KMS-11 (cell line): ENCODE results near the gene SLC25A39.

ENCODE experiments used
- H2AFZ ChIP-seq: fragments of 200-600 bp; sonication (generic); 2 replicates; pipeline ENCODE4 v1.6.1; 2016; ENCODE audit warnings: antibody characterized with exemption, mixed run types, low read depth
- H3K27ac ChIP-seq: fragments of 200-600 bp; sonication (generic); 2 replicates; pipeline ENCODE4 v1.6.1; 2016; ENCODE audit warnings: mild to moderate bottlenecking, mixed run types
- H3K27me3 ChIP-seq: fragments of 200-600 bp; sonication (generic); 2 replicates; pipeline ENCODE4 v1.6.1; 2017; ENCODE audit warnings: mild to moderate bottlenecking, low read depth, mixed run types, moderate library complexity; ENCODE audit not compliant: insufficient read depth
- H3K36me3 ChIP-seq: fragments of 200-600 bp; sonication (generic); 2 replicates; pipeline ENCODE4 v1.6.1; 2017; ENCODE audit warnings: mild to moderate bottlenecking, mixed run types; ENCODE audit not compliant: insufficient read depth
- H3K4me1 ChIP-seq: fragments of 200-600 bp; sonication (generic); 2 replicates; pipeline ENCODE4 v1.6.1; 2016; ENCODE audit warnings: mild to moderate bottlenecking, low read depth, mixed run types; ENCODE audit not compliant: poor library complexity, severe bottlenecking
- H3K4me2 ChIP-seq: fragments of 200-600 bp; sonication (generic); 2 replicates; pipeline ENCODE4 v1.7.0; 2016; ENCODE audit warnings: mild to moderate bottlenecking, mixed run types
- H3K4me3 ChIP-seq: fragments of 200-600 bp; sonication (generic); IDR thresholded peaks from 2 replicates; pipeline ENCODE4 v1.6.1; 2017; ENCODE audit warnings: low read depth, low read length, mixed read lengths; ENCODE audit not compliant: insufficient read depth
- H3K79me2 ChIP-seq: fragments of 200-600 bp; sonication (generic); 2 replicates; pipeline ENCODE4 v1.6.1; 2016; ENCODE audit warnings: low read depth, mixed run types; ENCODE audit not compliant: insufficient read depth
- H3K9ac ChIP-seq: fragments of 200-600 bp; sonication (generic); 2 replicates; pipeline ENCODE4 v1.6.1; 2016; ENCODE audit warnings: mild to moderate bottlenecking, mixed run types
- H4K20me1 ChIP-seq: fragments of 200-600 bp; sonication (generic); 2 replicates; pipeline ENCODE4 v1.6.1; 2016; ENCODE audit warnings: mild to moderate bottlenecking, mixed run types; ENCODE audit not compliant: insufficient read depth
- TF ChIP-seq, protein P1 (sequence below): fragments of 200-600 bp; sonication (generic); conservative IDR thresholded peaks from 2 replicates; pipeline ENCODE4 v1.6.1; 2017; ENCODE audit warnings: low read depth, mild to moderate bottlenecking, antibody characterized with exemption, low read length, moderate library complexity, mixed read lengths

SLC25A39 gene

GRCh38 chr17:44310188-44310587 is 14.4 kb downstream of the SLC25A39 start:
- Histone ChIP-seq H3K36me3 (no peaks in the 10 kb centered on the region), H3K4me1 (peaks cover 6% of the 10 kb centered on the region), H3K4me2 (no peak overlapping the region), H3K9ac (no peak overlapping the region), H3K79me2 (no peaks in the 10 kb centered on the region), H3K27ac (no peak overlapping the region), H4K20me1 (no peaks in the 10 kb centered on the region), H3K4me3 (no peak overlapping the region), H2AFZ (no peak overlapping the region), H3K27me3 (peaks cover 63% of the 10 kb centered on the region)
- TF ChIP-seq, protein P1, sequence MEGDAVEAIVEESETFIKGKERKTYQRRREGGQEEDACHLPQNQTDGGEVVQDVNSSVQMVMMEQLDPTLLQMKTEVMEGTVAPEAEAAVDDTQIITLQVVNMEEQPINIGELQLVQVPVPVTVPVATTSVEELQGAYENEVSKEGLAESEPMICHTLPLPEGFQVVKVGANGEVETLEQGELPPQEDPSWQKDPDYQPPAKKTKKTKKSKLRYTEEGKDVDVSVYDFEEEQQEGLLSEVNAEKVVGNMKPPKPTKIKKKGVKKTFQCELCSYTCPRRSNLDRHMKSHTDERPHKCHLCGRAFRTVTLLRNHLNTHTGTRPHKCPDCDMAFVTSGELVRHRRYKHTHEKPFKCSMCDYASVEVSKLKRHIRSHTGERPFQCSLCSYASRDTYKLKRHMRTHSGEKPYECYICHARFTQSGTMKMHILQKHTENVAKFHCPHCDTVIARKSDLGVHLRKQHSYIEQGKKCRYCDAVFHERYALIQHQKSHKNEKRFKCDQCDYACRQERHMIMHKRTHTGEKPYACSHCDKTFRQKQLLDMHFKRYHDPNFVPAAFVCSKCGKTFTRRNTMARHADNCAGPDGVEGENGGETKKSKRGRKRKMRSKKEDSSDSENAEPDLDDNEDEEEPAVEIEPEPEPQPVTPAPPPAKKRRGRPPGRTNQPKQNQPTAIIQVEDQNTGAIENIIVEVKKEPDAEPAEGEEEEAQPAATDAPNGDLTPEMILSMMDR, result no peak

DNA sequence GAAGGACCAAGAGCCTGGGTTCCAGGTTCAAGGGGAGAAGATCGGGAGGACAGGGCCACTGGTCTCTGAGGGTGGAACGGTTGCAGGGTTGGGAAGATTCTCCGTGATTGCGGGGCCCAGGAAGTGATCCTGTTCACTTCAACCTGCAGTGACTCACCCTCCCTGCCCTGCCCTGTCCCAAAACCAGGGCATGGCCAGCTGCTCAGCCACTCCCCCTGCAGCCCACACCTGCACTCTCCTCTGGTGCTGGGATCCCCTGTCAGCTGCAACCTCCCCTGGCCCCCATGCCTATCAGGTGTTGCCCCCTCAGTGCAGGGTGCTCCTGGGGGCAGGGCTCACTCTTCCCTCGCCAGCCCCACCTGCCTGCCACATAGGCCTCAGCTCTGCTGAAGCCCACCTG is 15.2 kb downstream of the SLC25A39 start:
- no peak overlapping the region for H3K4me3 ChIP-seq
- H3K79me2 ChIP-seq, result no peaks in the 10 kb centered on the region
- H3K36me3 ChIP-seq, result no peaks in the 10 kb centered on the region
- TF ChIP-seq, protein P1, result no peak
- H3K27me3 ChIP-seq, result peaks cover 64% of the 10 kb centered on the region
- no peaks in the 10 kb centered on the region for H4K20me1 ChIP-seq
- H3K4me1 ChIP-seq, result peaks cover 6% of the 10 kb centered on the region
- H2AFZ ChIP-seq, result no peak overlapping the region
- no peak overlapping the region for H3K9ac ChIP-seq
- no peak overlapping the region; the same call in 1 of the 2 replicates for H3K4me2 ChIP-seq
- H3K27ac ChIP-seq, result no peak overlapping the region

DNA sequence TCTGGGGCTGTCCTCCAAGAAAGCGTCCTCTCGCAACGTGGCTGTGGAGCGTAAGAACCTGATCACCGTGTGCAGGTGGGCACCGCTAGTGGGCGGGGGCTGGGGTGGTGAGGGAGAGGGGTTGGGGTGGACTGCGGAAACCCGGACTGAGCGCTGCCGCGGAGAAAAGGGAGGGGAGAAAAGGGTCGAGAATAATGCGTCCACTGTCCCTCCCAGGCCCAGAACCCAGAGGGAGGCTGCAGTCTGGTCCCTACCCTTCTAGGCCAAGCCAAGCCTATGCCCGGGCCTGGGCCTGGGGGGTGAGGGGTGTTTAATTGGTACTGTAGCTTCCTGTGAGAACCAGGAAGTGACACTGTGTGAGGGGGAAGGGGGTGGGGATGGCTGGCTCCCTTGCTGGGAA is 15.8 kb downstream of the SLC25A39 start:
- Histone ChIP-seq H3K27ac (no peak overlapping the region), H3K79me2 (no peaks in the 10 kb centered on the region), H4K20me1 (no peaks in the 10 kb centered on the region), H3K36me3 (no peaks in the 10 kb centered on the region), H3K9ac (no peak overlapping the region), H3K4me1 (peaks cover 6% of the 10 kb centered on the region), H3K4me3 (no peak overlapping the region), H3K27me3 (peaks cover 58% of the 10 kb centered on the region), H2AFZ (no peak overlapping the region), H3K4me2 (peak overlapping the region; percentile 36; the same call in 1 of the 2 replicates)
- TF ChIP-seq, protein P1, result no peak

- Histone ChIP-seq H3K4me1 (peaks cover 6% of the 10 kb centered on the region), H3K4me3 (no peak within 1 kb of the TSS), H3K4me2 (peak within 1 kb of the TSS; percentile 61; the same call in 1 of the 2 replicates), H3K36me3 (no peaks in the 10 kb centered on the region), H3K27me3 (peaks cover 57% of the 10 kb centered on the region), H3K9ac (no peak within 1 kb of the TSS), H3K27ac (no peak within 1 kb of the TSS), H3K79me2 (no peaks in the 10 kb centered on the region), H2AFZ (no peak within 1 kb of the TSS; the same call in 1 of the 2 replicates), H4K20me1 (no peaks in the 10 kb centered on the region)
- TF ChIP-seq, protein P1, result no peak
Measured at GRCh38 chr17:44308320-44308818, 16.3 kb downstream of the SLC25A39 start, which contains the start of gene RUNDC3A. RUNDC3A (plus strand) TSS chr17:44308601; CDS start chr17:44308833, 232 bp downstream.
